Measurements from ENCODE around the gene NOC2L.

GRCh38 chr1:954927-955326 lies 4.1 kb downstream of the NOC2L start:
- TF ChIP-seq CTCF (IDR thresholded peaks at IDR 0.05) (no peak), POLR2A (IDR thresholded peaks at IDR 0.05) (no peak)

All from ovary (tissue), 3 donors.